HG02588 (cell line): ENCODE data around the gene C11orf86.
"Not testable (repeated sequence)": the region's sequence is repeated elsewhere in the genome, so short reads cannot be mapped to it uniquely, and the experiment has no call there.

Experiments
- ATAC-seq: cut with Tn5 transposase; IDR thresholded peaks from one replicate; pipeline ENCODE4 v1.9.1; 2021; ENCODE audit warnings: mild to moderate bottlenecking, moderate library complexity; ENCODE audit not compliant: unreplicated experiment

Gene C11orf86

DNA sequence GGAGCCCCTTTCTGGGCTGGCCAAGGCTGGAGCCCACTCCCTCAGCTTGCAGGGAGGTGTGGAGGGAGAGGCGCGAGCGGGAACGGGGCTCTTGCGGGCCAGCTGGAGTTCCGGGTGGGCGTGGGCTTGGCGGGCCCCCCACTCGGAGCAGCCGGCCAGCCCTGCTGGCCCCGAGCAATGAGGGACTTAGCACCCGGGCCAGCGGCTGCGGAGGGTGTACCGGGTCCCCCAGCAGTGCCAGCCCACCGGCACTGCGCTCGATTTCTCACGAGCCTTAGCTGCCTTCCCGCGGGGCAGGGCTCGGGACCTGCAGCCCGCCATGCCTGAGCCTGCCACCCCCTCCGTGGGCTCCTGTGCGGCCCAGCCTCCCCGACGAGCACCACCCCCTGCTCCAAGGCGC lies 13.6 kb downstream of the C11orf86 start:
- not testable (repeated sequence) for ATAC-seq

DNA sequence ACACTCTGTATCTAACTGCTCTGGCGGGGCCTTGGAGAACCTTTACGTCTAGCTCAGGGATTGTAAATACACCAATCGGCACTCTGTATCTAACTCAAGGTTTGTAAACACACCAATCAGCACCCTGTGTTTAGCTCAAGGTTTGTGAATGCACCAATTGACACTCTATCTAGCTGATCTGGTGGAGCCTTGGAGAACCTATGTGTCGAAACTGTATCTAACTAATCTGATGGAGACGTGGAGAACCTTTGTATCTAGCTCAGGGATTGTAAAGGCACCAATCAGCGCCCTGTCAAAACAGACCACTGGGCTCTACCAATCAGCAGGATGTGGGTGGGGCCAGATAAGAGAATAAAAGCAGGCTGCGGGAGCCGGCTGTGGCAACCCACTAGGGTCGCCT lies 14.3 kb downstream of the C11orf86 start:
- ATAC-seq: not testable (repeated sequence)

DNA sequence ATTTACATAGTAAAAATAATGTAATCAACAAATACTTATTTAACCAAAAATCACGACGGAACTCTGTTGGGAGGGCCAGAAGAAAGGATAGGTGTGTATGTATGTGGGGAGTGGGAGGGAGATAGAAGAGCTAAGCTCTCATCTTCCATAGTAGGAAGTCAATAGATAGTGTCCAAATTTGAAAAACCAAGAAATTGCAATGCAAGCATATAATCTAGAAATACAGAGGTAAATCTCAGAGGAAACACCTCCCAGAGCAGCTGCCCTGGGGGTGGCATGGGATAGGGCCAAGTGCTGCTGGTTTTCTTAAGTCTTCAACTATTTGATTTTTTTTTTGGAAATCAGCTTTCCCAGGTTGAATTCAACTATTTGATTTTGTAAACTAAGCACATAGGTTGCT lies 16.9 kb downstream of the C11orf86 start:
- ATAC-seq: no peak

DNA sequence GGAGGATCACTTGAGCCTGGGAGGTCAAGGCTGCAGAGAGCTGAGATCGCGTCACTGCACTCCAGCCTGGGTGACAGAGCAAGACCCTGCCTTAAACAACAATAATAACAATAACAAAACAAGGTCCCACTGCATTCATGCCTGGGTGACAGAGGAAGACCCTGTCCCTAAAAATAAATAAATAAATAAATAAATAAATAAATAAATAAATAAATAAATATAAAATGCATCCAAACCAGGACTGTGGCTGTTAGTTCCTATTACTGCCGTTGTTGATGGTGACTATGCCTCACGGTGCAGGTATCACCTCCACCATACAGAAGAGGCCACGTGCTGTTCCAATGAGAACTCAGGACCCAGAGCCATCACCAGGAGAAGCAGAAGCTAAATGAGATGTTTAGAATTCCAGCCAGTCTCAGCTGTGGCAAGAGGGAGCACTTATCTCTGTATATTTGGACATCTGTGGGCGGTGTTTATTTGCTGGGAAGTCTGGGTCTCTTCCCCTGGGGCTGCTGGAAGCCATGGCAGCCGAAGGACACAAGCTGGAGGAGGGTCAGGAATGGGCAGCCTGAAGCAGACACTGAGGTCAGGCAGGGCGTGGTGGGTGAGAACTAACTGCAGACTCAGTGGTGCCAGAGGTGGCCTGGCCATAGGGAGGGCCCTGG lies 21.6 kb downstream of the C11orf86 start:
- ATAC-seq: no peak

DNA sequence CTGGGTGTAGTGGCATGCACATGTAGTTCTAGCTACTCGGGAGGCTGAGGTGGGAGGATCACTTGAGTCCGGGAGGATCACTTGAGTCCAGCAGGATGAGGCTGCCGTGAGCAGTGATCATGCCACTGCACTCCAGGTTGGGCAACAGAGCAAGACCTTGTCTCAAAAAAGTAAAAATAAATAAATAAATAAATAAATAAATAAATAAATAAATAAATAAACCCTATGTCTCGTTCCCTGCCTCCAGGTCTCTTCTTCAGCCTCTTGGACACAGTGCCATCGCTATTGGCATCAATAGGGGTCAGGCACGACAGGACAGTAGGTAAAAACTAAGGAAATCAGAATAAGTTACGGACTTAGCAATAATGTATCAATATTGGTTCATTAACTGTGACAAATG lies 24.5 kb downstream of the C11orf86 start:
- no peak for ATAC-seq

DNA sequence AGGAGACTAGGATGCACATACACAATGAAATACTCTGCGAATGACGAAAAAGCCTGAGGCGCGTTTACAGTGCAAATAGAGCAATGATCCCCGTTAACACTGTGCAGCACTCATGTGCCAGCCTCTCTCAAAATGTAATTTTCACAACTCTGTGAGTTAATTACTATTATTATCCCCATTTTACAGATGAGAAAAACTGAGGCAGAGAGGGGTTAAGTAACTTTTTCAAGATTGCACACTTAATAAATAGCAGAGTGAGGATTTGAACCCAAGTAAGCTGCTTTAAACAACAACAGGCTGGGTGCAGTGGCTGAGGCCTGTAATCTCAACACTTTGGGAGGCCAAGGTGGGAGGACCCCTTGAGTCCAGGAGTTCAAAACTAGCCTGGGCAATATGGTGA lies 26.2 kb downstream of the C11orf86 start:
- ATAC-seq: no peak

DNA sequence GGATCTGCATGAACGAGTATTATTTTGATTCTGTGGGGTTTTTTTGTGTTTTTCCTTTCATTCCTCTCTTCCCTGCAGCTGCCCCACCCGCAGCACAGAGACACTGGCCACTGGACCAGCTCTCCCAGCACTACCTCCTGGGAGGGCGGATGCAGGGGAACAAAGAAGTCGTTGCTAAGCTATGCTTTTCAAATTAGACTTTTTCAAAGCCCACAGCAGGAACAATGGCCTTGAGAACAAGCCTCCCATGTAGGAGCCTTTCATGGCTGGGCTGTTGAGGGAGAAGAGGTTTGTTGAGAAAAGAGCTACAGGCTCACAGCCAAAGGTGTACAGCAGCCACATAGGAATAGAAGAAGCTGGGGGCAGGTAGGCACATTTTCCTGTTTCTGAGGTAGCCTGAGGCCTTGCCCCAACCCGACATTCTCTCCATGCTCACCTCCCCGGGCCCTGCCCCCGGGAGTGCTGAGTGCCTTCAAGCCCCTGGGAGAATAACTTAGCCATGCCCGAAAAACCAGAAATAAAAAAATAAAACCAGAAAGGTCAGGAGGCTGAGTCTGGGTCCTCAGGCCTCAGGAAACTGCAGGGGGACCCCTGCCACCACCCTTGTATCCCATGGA lies 27.3 kb downstream of the C11orf86 start:
- no peak for ATAC-seq

DNA sequence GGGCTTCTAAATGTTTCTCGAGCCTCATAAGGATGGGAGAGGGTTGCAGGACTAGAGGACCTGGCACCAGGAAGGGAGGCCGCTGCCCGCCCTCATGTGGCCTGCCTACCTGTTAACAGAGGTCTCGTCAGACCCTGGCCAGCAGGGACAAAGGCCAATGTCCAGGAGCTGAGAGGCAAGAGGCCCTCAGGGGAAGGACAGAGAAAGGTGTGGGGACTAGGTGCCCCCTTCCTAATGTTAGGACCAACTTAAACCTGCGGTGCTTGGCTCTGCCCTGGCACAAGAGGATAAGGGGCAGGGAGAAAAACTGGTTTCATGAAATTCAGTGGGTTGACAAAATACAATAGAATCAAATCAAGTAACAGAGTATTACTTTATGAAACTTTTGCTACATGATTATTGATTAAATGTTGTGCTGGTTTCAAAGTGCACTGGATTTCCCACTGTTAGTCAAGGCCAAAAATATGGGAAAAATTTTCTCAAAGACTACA lies 27.9 kb downstream of the C11orf86 start:
- ATAC-seq: no peak

DNA sequence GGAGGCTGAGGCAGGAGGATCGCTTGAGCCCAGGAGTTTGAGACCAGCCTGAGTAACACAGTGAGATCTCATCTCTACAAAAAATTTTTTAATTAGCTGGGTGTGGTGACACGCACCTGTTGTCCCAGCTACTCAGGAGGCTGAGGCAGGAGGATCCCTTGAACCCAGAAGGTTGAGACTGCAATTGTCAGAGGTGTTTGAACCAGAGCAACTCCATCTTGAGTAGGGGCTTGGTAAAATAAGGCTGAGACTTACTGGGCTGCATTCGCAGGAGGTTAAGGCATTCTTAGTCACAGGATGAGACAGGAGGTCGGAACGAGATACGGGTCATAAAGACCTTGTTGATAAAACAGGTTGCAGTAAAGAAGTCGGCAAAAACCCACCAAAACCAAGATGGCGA lies 30.1 kb downstream of the C11orf86 start:
- not testable (repeated sequence) for ATAC-seq

DNA sequence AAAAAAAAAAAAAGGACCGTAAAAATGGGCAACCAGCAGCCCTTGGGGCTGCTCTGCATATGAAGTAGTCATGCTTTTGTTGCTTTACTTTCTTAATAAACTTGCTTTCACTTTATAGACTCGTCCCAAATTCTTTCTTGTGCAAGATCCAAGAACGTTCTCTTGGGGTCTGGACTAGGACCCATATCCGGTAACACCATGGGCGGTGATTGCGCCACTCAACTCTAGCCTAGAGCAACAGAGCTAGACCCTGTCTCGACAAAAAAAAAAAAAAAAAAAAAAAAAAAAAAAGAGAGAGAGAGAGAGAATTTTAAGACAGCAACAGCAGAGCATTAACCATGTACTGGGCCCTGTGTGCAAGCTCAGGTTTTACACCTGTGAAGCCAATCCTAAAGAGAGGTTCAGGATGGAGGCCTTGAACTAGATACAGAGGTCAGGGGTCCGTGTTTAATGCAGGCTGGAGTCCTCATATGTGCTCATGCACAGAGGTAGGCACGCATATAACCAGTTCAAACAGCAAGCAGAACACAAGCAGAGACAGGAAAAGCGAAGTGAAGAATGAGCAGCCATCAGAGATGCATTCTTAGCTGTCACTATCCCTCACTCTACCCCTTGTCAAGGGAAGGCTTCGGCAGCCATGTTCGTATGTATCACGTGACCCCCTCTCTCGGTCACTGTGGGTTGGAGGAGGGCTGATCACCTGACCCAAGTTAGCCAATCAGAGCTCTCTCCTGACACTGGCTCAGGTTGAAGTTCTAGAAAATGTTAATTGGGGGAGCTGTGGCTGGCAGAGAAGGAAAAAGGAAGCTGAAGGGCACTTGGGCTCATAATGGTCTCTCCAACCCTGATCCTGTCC lies 31.2 kb downstream of the C11orf86 start:
- no peak for ATAC-seq

DNA sequence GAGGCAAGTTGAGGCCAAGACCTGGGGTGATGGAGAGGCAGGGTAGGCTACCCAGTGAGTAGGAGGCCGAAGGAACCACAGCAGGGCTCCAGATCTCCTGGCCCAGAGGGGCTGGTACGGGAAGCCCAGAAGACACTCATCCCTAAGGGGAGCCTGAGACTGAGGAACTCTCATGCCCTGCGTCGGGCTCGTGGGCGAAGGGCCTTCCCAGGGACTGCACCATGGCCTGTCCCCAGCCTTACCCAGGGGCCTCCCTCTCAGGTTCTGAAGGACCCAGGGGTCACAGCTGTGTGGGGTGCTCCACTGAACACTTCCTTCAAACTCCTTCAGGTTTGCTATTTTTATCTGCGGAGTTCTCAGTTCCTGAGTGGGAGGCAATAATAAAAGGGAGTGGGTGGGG lies 32.0 kb downstream of the C11orf86 start:
- no peak for ATAC-seq

DNA sequence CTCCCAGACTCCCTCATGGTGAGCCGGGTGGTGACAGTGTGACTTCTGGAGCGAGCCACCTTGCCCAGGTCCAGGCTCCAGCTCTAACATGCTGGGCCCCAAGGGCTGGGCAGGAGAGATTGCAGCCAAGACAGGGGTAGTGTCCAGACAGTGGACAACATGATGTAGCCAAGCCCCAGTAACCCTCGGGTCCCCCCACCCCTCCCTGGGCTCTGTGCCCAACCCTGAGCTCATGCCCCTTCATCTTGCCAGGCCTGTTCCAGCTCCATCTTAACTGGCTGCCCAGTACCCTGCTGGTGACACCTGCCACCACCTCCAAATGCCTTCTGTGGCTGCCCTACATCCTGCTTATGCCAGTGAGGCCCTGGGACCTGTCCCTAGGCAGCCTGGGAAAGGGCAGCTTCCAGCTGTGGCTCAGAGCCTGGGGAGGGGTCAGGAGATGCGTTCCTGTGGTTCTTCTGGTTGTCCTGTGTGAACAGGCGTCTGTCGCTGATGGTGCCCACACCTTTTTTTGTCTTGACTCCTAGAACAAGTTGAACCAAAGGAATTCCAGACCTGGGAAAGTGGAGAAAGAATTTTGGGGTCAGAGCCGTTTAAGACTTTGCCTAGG lies 35.3 kb downstream of the C11orf86 start:
- no peak for ATAC-seq

DNA sequence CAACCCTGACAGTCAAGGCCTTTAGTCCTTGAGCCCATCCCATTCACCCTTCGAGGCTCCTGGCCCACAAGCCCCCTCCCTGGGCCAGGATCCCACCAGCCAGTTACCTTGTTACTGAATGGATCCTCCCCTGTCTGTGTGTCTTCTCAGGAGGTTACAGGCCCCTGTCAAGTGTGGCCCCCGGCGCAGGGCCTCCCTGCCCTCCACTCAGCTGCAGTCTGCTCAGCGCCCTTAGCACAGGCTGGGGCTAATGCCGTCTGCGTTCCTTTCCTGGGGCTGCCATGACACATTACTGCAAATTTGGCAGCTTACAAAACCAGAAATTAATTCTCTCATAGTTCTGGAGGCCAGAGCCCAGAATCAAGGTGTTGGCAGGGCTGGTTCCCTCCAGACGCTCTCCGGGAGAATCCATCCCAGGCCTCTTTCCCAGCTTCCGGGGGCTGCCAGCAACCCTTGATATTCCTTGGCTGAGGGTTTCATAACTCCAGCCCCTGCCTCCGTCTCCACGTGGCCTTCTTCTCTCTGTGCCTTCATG lies 38.5 kb downstream of the C11orf86 start:
- no peak for ATAC-seq

DNA sequence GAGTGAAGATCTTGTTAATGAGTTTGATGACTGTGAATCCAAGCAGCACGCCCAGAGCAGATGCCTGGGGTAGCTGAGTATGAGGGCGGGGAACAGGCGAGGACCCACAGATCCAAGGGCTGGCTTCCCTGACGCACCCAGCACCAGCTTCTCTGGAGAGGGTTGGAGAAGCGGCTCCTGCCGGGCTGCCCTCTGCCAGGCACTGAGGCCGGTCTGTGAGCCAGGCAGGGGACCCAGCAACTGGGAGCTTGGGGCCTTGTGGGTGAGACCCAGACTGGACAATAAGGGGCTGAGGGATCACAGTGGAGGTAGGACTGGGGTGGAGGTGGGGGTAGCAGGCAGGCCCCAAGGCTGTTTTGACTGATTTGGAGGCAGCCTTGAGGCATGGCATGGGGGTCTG lies 39.2 kb downstream of the C11orf86 start:
- ATAC-seq: no peak

DNA sequence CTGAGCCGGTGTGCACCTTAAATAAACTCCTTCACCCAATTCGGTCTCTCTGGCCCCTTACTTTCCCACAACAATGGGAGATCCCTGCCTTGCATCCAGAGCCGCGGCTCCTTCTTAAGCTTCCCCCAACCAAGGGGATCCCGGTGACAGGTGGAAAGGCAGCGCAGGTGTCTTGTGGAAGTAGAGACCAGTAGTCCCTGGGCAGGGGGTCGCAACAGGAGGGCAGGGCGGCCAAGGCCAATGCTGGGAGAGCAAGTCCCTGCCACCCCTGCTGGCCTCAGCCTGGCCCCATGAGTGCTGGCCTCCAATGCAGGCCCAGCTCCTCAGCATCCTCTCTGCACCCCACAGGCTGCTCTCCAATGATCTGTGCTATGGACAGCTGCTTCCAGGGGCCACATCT lies 39.9 kb downstream of the C11orf86 start:
- ATAC-seq: no peak

DNA sequence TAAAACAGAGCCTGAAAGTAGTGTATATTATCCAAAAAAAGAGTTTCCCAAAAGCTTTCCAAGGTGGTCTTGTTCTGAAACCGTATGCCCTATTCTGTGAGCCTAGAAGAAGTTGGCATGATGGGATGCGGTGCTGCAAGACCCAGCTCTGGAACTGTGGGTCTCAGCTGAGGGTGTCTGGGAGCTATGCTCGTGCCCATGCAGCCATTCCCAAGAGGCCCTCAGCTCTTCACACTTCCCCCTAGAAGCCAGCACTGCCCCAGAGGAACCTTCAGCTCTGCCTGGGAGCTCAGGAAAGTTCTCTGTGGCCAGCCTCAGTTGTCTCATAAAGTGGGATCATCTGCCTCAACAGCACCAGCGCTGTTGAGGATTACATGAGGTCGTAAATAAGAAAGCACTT lies 41.4 kb downstream of the C11orf86 start:
- no peak for ATAC-seq

DNA sequence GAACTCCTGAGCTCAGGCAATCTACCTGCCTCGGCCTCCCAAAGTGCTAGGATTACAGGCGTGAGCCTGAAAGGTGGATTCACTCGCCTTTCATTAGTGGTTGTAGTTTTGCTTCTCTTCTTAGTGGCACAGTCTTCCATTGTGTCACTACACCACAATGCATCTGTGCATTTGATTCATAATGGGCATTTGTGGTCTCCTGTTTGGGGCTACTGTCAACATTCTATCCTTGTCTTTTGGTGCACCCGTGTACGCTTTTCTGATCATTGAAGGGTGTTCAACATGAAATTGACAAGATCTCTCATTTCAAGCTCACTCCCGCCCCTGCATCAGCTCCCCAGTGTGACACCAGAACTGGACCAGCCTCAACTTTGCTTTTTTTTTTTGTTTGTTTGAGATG lies 45.8 kb downstream of the C11orf86 start:
- no peak for ATAC-seq

DNA sequence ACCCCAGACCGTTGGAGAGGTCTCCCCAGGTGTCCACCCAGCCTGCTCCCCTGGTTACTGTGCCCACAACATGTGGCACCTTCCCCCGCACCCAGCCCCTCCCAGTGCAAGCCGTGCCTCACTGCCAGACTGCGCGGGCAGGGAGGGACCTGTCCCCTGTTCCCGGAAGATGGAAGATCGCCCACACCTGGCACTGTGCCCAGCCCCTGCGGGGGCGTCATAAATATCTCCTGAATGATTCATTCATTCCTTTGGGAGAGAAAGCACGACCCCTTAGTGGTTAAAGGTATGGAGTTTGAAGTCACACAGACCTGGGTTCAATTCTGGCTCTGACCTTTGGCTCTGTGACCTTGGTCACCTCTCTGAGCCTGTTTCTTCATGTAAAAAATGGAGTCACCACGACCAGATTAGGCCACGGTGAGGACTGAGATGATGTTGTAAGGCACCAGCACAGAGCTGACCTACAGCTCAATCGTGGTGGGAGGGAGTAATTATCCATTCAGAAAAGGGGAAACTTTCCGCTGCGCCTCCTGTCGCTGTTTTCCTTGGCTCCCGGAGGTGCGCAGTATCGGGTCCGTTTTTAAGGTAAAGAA lies 47.3 kb downstream of the C11orf86 start:
- ATAC-seq: no peak

DNA sequence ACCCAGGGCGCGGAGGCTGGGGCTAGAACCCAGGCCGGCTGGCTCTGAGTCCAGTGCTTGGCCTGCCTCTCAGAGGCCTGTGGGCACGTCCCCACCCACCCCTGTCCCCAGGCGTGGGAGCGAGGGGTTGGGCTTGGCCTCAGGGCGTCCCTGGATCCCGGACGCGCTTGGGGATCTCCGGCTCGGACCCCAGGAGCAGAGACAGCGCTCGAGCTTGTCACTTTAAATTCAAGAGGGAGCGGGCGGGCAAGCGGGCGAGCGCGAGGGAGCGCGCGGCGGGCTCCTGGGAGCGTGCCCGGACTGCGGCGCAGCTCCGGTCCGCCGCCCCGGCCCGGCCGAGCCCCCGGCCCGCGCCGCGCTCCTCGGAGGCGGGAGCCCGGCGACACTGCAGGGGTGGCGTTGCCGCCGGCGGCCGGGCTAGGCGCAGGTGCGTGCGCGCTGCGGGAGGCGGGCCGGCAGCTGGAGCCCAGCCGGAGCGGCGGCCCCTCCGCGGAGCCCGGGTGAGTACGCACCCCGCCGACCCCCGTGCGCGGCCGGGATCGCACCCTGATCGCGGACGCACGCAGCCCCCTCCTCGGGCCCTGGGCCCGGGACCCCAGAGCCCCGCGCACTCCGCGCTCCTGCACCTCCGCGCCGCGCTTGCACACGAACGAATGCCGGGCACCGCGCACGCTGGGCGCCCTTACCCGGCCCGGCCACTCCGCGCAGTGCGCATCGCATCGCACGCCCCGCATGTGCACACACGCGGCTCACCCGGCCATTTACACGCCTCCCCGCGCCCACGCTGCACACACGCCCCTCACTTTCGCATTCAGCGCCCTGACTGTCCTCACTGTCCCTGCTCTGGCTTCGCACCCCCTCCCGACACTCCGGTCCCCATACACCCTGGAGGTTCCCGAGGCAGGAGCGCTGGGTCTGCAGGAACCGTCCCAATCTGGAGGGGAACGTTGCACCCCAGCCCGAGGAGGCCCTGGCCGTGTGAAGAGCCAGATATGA lies 48.2 kb downstream of the C11orf86 start, which contains the start of gene SYT12:
SYT12 (plus strand) TSS at position 174 of the 996 bp plus-strand sequence. CDS start 7,011 bp downstream, outside the sequence.
- ATAC-seq: no peak
